HEK293 (cell line): Measurements from ENCODE around the gene TP53AIP1.

ENCODE experiments used
- BCL11B ChIP-seq: fragments of 450-650 bp; formaldehyde crosslinking; IDR thresholded peaks from 2 replicates; pipeline ENCODE4 v1.5.1; 2016; ENCODE audit warnings: low read depth, missing biosample characterization, missing genetic modification characterization
- KLF10 ChIP-seq: fragments of 450-650 bp; IDR thresholded peaks from 2 replicates; pipeline ENCODE4 v1.5.1; 2018; ENCODE audit warnings: missing biosample characterization, mild to moderate bottlenecking, missing genetic modification characterization
- YY1 ChIP-seq: fragments of 450-650 bp; formaldehyde crosslinking; IDR thresholded peaks from 2 replicates; pipeline ENCODE4 v1.5.1; 2018; ENCODE audit warnings: missing biosample characterization, missing genetic modification characterization
- ZNF121 ChIP-seq: fragments of 450-650 bp; formaldehyde crosslinking; IDR thresholded peaks from 2 replicates; pipeline ENCODE4 v1.5.1; 2016; ENCODE audit warnings: missing biosample characterization, missing genetic modification characterization
- ZNF530 ChIP-seq: fragments of 450-650 bp; formaldehyde crosslinking; IDR thresholded peaks from 2 replicates; pipeline ENCODE4 v1.5.1; 2016; ENCODE audit warnings: low read depth, missing biosample characterization, missing genetic modification characterization
- TF ChIP-seq, protein P1 (sequence below): fragments of 450-650 bp; formaldehyde crosslinking; IDR thresholded peaks from 2 replicates; pipeline ENCODE4 v1.5.1; 2016; ENCODE audit warnings: missing biosample characterization, missing genetic modification characterization

GRCh38 chr11:128919216-128919615, 23.5 kb downstream of the TP53AIP1 start:
- no peak for TF ChIP-seq ZNF121 (tag by site-specific recombination)
- TF ChIP-seq YY1 (tag by site-specific recombination), result no peak
- TF ChIP-seq, protein P1, sequence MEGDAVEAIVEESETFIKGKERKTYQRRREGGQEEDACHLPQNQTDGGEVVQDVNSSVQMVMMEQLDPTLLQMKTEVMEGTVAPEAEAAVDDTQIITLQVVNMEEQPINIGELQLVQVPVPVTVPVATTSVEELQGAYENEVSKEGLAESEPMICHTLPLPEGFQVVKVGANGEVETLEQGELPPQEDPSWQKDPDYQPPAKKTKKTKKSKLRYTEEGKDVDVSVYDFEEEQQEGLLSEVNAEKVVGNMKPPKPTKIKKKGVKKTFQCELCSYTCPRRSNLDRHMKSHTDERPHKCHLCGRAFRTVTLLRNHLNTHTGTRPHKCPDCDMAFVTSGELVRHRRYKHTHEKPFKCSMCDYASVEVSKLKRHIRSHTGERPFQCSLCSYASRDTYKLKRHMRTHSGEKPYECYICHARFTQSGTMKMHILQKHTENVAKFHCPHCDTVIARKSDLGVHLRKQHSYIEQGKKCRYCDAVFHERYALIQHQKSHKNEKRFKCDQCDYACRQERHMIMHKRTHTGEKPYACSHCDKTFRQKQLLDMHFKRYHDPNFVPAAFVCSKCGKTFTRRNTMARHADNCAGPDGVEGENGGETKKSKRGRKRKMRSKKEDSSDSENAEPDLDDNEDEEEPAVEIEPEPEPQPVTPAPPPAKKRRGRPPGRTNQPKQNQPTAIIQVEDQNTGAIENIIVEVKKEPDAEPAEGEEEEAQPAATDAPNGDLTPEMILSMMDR (tag by site-specific recombination), result no peak
- TF ChIP-seq BCL11B, result no peak
- TF ChIP-seq ZNF530 (tag by site-specific recombination), result no peak
- no peak for TF ChIP-seq KLF10 (tag by site-specific recombination)
